Measurements from ENCODE around the gene SLC9A5.

DNA sequence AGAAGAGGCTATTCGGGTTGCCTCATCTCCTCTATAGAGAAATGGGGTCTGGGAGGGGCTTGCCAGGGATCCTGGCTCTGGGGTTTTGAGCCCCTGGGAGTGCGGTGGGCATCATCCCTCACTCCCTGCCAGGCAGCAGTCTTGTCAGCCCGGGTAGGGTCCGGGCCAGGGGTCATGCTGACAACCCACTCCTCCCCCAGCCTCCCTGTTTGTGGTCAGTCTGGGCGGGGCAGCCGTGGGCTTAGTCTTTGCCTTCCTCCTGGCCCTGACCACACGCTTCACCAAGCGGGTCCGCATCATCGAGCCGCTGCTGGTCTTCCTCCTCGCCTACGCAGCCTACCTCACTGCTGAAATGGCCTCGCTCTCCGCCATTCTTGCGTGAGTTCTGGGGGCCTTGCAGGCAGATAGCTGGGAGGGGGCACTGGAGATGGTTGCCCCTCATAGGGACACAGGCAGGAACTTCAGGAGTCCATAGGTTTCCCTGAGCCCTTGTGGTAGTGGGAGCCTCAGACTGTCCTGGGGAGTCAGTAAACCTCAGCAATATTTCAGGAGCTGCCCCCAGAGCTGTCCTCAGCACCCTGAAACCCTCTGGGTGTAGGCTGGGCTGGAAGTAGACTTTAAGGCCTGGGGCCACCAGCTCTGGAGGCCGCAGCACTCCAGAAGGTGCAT lies 6.9 kb downstream of the SLC9A5 start:
- TF ChIP-seq, protein P1, sequence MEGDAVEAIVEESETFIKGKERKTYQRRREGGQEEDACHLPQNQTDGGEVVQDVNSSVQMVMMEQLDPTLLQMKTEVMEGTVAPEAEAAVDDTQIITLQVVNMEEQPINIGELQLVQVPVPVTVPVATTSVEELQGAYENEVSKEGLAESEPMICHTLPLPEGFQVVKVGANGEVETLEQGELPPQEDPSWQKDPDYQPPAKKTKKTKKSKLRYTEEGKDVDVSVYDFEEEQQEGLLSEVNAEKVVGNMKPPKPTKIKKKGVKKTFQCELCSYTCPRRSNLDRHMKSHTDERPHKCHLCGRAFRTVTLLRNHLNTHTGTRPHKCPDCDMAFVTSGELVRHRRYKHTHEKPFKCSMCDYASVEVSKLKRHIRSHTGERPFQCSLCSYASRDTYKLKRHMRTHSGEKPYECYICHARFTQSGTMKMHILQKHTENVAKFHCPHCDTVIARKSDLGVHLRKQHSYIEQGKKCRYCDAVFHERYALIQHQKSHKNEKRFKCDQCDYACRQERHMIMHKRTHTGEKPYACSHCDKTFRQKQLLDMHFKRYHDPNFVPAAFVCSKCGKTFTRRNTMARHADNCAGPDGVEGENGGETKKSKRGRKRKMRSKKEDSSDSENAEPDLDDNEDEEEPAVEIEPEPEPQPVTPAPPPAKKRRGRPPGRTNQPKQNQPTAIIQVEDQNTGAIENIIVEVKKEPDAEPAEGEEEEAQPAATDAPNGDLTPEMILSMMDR (optimal IDR thresholded peaks at IDR 0.05 in 1 of 3, IDR thresholded peaks at IDR 0.05 in 1 of 3, conservative IDR thresholded peaks at IDR 0.05 in 1 of 3; ENCODE audit: extremely low read depth in 1 of 3, insufficient read depth in 2 of 3, low read length in 3 of 3), result no peak
- TF ChIP-seq EZH2 (IDR thresholded peaks at IDR 0.05; ENCODE audit: low read length), result no peak
